SH-SY5Y (cell line): ENCODE measurements around the gene TRNT1.

ENCODE experiments used
- GATA2 ChIP-seq: IDR thresholded peaks from 2 replicates; pipeline ENCODE4 v1.6.1; 2011; ENCODE audit warnings: mild to moderate bottlenecking, low read depth, low read length
- GATA3 ChIP-seq: IDR thresholded peaks from 2 replicates; pipeline ENCODE4 v1.6.1; 2011; ENCODE audit warnings: low read depth, mild to moderate bottlenecking, low read length, moderate library complexity

DNA sequence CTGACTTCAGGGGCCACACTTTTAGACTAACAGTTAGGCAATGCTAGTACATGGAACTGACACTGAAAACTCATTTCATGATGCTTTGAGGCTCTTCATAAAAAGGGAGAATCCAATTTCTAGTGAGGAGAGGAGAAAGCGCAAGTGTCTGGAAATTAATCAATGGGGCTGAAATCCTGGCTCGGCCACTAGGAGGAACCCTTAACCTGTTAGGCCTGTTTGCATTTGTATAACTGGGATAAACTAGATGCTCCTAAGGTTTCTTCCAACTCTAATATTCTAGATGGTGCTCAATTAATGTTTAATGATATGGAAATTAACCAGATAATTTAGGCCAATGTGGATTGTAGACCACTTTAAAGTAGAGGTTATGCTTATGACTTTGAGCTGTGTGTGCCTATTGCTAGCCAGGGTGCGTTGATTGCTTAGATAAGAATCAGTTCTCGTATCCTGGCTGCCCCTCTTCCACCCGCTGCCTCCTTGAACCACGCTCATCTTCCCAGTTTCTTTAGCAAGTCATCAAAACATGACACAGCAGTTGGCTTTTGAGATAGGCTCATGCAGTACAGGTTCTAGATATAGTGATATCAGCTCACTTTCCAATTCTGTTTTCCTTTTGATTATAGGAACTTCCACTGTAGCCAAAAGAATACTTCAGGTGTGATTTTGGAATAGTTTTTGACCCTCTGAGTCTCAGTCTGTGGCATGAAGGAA lies 69.6 kb downstream of the TRNT1 start:
- TF ChIP-seq GATA2 (peak; percentile 34; the same call in 1 of the 2 replicates), GATA3 (no peak)
